GM12878 (cell line): Measurements from ENCODE around the gene STK40. TPM values are rescaled to one million over a fixed set of nuclear protein-coding genes. Genes with fewer than 3 reads are reported as not detected.

Experiments
- ATAC-seq: fragments of 200-7000 bp; cut with Tn5 transposase; 3 replicates; pipeline ENCODE4 v1.9.1; 2020; ENCODE audit warnings: mild to moderate bottlenecking, moderate library complexity
- BruUV-seq: library from RNA; stranded (reverse); fragments of 400-500 nt; replicated peaks from 2 replicates; lab custom pipeline; 2021; lab: Mats Ljungman, UMichigan
- CTCF ChIA-PET: fragments of 300-600 bp; sonication (Branson Sonifier 250); formaldehyde crosslinking; extraction: SDS; loops from one replicate; lab custom pipeline; 2021; ENCODE audit warnings: inconsistent platforms; lab: Yijun Ruan, JAX
- POLR2A ChIA-PET: fragments of 350-600 bp; formaldehyde crosslinking; extraction: SDS; loops from one replicate; lab custom pipeline; 2021; ENCODE audit warnings: inconsistent platforms; lab: Charles Lee
- RAD21 ChIA-PET: fragments of 300-600 bp; sonication (Branson Sonifier 250); formaldehyde crosslinking; loops from one replicate; lab custom pipeline; 2023; ENCODE audit warnings: antibody characterized with exemption; ENCODE audit not compliant: unreplicated experiment; lab: Charles Lee
- SMC1A ChIA-PET: fragments of 300-600 bp; sonication (Branson Sonifier 250); formaldehyde crosslinking; loops from one replicate; lab custom pipeline; 2023; ENCODE audit not compliant: unreplicated experiment, uncharacterized antibody; lab: Charles Lee
- DNase-seq: peaks from one replicate; pipeline ENCODE4 v3.0.0-alpha.2; 2011; ENCODE audit warnings: low read depth, low spot score
- FAIRE-seq: peaks from 3 replicates; lab custom pipeline; 2011; peaks lifted over from hg19 to GRCh38; lab: Jason Lieb, UNC
- H2AFZ ChIP-seq: 2 replicates; pipeline ENCODE4 v1.6.0; 2011; ENCODE audit warnings: low read depth, low read length, control low read depth; ENCODE audit not compliant: control insufficient read depth
- H3K27ac ChIP-seq: 2 replicates; pipeline ENCODE4 v1.5.1; 2011; ENCODE audit warnings: control low read depth; ENCODE audit not compliant: control insufficient read depth, insufficient read depth
- H3K27me3 ChIP-seq, 2 experiments: replicated peaks in 1 of 2; 2 replicates each; pipeline versions ENCODE4 v1.6.0 to v1.6.1; 2011; ENCODE audit warnings: low read length in 1 of 2; ENCODE audit not compliant: control insufficient read depth in 2 of 2, insufficient read depth in 2 of 2
- H3K36me3 ChIP-seq, 2 experiments: 2 replicates each; pipeline ENCODE4 v1.5.1; 2011; ENCODE audit warnings: low read length in 1 of 2; ENCODE audit not compliant: control insufficient read depth in 2 of 2, insufficient read depth in 2 of 2
- H3K4me1 ChIP-seq: 2 replicates; pipeline ENCODE4 v1.6.1; 2011; ENCODE audit warnings: mild to moderate bottlenecking, low read length, moderate library complexity, mixed read lengths; ENCODE audit not compliant: control insufficient read depth, insufficient read depth
- H3K4me2 ChIP-seq: 2 replicates; pipeline ENCODE4 v1.6.0; 2011; ENCODE audit warnings: control low read depth; ENCODE audit not compliant: control insufficient read depth, insufficient read depth
- H3K4me3 ChIP-seq: fragments of 200-600 bp; sonication (generic); 2 replicates; pipeline ENCODE4 v1.5.1; 2016
- H3K79me2 ChIP-seq: 2 replicates; pipeline ENCODE4 v1.6.0; 2011; ENCODE audit warnings: low read length; ENCODE audit not compliant: control insufficient read depth, insufficient read depth
- H3K9ac ChIP-seq: 2 replicates; pipeline ENCODE4 v1.8.0; 2011; ENCODE audit warnings: low read length, control low read depth, mixed read lengths; ENCODE audit not compliant: control insufficient read depth, insufficient read depth
- H3K9me3 ChIP-seq: replicated peaks from 3 replicates; pipeline ENCODE4 v1.5.1; 2011; ENCODE audit warnings: mild to moderate bottlenecking, low read length; ENCODE audit not compliant: control insufficient read depth, insufficient read depth
- H4K20me1 ChIP-seq: 2 replicates; pipeline ENCODE4 v1.6.0; 2011; ENCODE audit not compliant: control insufficient read depth, insufficient read depth
- BHLHE40 ChIP-seq, 2 experiments: fragments of 450-650 bp in 1 of 2; IDR thresholded peaks; 2 replicates each; pipeline ENCODE4 v1.6.1; 2011 to 2017; ENCODE audit warnings: low read depth in 2 of 2, borderline replicate concordance in 1 of 2, improper control_type of control experiment in 1 of 2, low read length in 1 of 2, mild to moderate bottlenecking in 1 of 2
- BMI1 ChIP-seq: fragments of 450-650 bp; IDR thresholded peaks from 2 replicates; pipeline ENCODE4 v1.6.1; 2016; ENCODE audit warnings: mild to moderate bottlenecking, moderate library complexity, borderline replicate concordance
- CHD4 ChIP-seq: fragments of 200-600 bp; sonication (generic); IDR thresholded peaks from 2 replicates; pipeline ENCODE4 v1.6.1; 2016; ENCODE audit warnings: mild to moderate bottlenecking
- CREB1 ChIP-seq: IDR thresholded peaks from 2 replicates; pipeline ENCODE4 v1.6.1; 2012; ENCODE audit warnings: low read depth, mild to moderate bottlenecking, inconsistent platforms
- E2F4 ChIP-seq: IDR thresholded peaks from 2 replicates; pipeline ENCODE4 v1.6.1; 2012; ENCODE audit warnings: low read depth, low read length, improper control_type of control experiment
- SUPT20H ChIP-seq: IDR thresholded peaks from 2 replicates; pipeline ENCODE4 v1.6.1; 2011; ENCODE audit warnings: low read depth, mild to moderate bottlenecking, low read length, moderate library complexity, borderline replicate concordance; ENCODE audit not compliant: control insufficient read depth
- TCF12 ChIP-seq: IDR thresholded peaks from 2 replicates; pipeline ENCODE4 v1.6.1; 2011; ENCODE audit warnings: low read depth, mild to moderate bottlenecking, low read length
- WGBS: methylation state at CpG from one replicate; pipeline ENCODE4 v1.1.6; 2016; ENCODE audit warnings: low lambda C conversion rate; ENCODE audit not compliant: insufficient replicate concordance, insufficient coverage; ENCODE audit errors: missing lambda C conversion rate; 5-methylcytosine and 5-hydroxymethylcytosine counted together
- in situ Hi-C: fragments of 300-500 bp; cut with MboI; formaldehyde crosslinking; loops from 9 replicates; pipeline ENCODE4 v1.14.3; 2018; ENCODE audit warnings: mixed read lengths
- intact Hi-C: fragments of 100-400 bp; cut with micrococcal nuclease; formaldehyde crosslinking; loops from one replicate; pipeline ENCODE4 v1.14.2; 2022; ENCODE audit not compliant: unreplicated experiment
- polyA plus RNA-seq, 11 experiments: library from polyadenylated mRNA; depleted of rRNA in 4 of 11; unstranded in 6 of 11; stranded (reverse) in 5 of 11; fragments of >200 nt; fragmentation: Nextera tagmentation in 4 of 11; fragmentation: Illumina TruSeq in 1 of 11; extraction: Ambion mirVana in 4 of 11; extraction: Trizol in 1 of 11; gene quantifications; 1 replicate in 1 of 11; 2 replicates in 10 of 11; pipeline versions ENCODE4 v1.2.1 to v1.2.3, GENCODE V29; 2011 to 2016; ENCODE audit warnings: inconsistent platforms in 2 of 11, missing spikeins in 2 of 11, low read depth in 1 of 11
- total RNA-seq, 4 experiments: library from RNA; depleted of rRNA in 3 of 4; stranded (reverse); fragments of >200 nt in 3 of 4; fragmentation: Illumina TruSeq in 1 of 4; extraction: Trizol in 1 of 4; gene quantifications; 2 replicates each; pipeline versions ENCODE4 v1.2.1 to v1.2.3, GENCODE V29; 2013 to 2021
- TF ChIP-seq, protein P1 (sequence below): fragments of 450-650 bp; formaldehyde crosslinking; IDR thresholded peaks from 2 replicates; pipeline ENCODE4 v1.4.0; 2022; ENCODE audit warnings: mild to moderate bottlenecking, moderate library complexity

The STK40 gene
- total and polyA plus RNA-seq, 10 of the 15 experiments (the other 5 are each of a cell fraction or from before 2014, with no cell fraction given) = 0.27 to 51.0 (median 29.5) TPM

- Histone ChIP-seq H2AFZ (no peak overlapping the region), H3K4me3 (no peak overlapping the region), H3K27me3 (no peaks in the 10 kb centered on the region), H3K9ac (no peak overlapping the region), H3K4me2 (no peak overlapping the region), H4K20me1 (no peaks in the 10 kb centered on the region), H3K79me2 (no peaks in the 10 kb centered on the region), H3K27ac (no peak overlapping the region), H3K4me1 (peaks cover under 1% of the 10 kb centered on the region; the same call in 1 of the 2 replicates), H3K9me3 (no peaks in the 10 kb centered on the region), H3K36me3 (no peaks in the 10 kb centered on the region)
- intact Hi-C loops (no loop called here), in situ Hi-C loops (no loop called here)
- BruUV-seq = no TSS peak
- ChIA-PET CTCF (interaction anchor here (1.0 to 5.0 kb wide), 3 partner anchors 25 to 84 kb away, joined by 4 to 50 read pairs (median 4); partner anchors contain the start of gene OSCP1), RAD21 (interaction anchor here (0.5 kb wide), 1 partner anchor 9 kb away, joined by 3 read pairs; no protein-coding TSS in a partner anchor), POLR2A (no interaction called here), SMC1A (no interaction called here)
- FAIRE-seq (no peak), ATAC-seq (no peak), DNase-seq (no peak)
- TF ChIP-seq E2F4 = no peak
- no peak for TF ChIP-seq TCF12
- 0 out of 4 replicates have a peak, but pooled peaks of 1 of the 2 experiments have one; percentile 22 for TF ChIP-seq BHLHE40 (IDR thresholded peaks at IDR 0.05; ENCODE audit: borderline replicate concordance in 1 of 2, low read depth in 2 of 2, low read length in 1 of 2)
- 28% methylated on average over 4 of the region's 4 CpGs for WGBS
Measured at GRCh38 chr1:36425791-36426190, 40.1 kb upstream of the STK40 start.

GRCh38 chr1:36421649-36422048, 35.9 kb upstream of the STK40 start:
- Histone ChIP-seq H3K9ac (no peak overlapping the region), H3K9me3 (no peaks in the 10 kb centered on the region), H2AFZ (no peak overlapping the region), H3K27ac (no peak overlapping the region), H3K36me3 (no peaks in the 10 kb centered on the region), H3K4me2 (no peak overlapping the region), H3K27me3 (no peaks in the 10 kb centered on the region), H3K4me1 (peaks cover 6% of the 10 kb centered on the region; the same call in 1 of the 2 replicates), H4K20me1 (no peaks in the 10 kb centered on the region), H3K4me3 (no peak overlapping the region), H3K79me2 (no peaks in the 10 kb centered on the region)
- intact Hi-C loops = loop anchor here (2.0 to 5.0 kb wide), 2 partner anchors 273 to 324 kb away; partner anchors contain the start of gene TRAPPC3
- DNase-seq (no peak), FAIRE-seq (no peak), ATAC-seq (no peak)
- ChIA-PET RAD21 (interaction anchor here (0.5 to 4.6 kb wide), 12 partner anchors 13 to 272 kb away, joined by 3 to 37 read pairs (median 3); partner anchors contain the start of genes EVA1B and TRAPPC3), POLR2A (interaction anchor here (1.1 to 1.5 kb wide), 4 partner anchors 24 to 115 kb away, joined by 3 to 4 read pairs (median 3); partner anchors contain the start of genes LSM10 and STK40), SMC1A (interaction anchor here (0.6 to 1.9 kb wide), 17 partner anchors 16 to 272 kb away, joined by 3 to 15 read pairs (median 4); partner anchors contain the start of genes EVA1B and TRAPPC3), CTCF (interaction anchor here (0.7 to 5.0 kb wide), 15 partner anchors 17 to 325 kb away, joined by 3 to 50 read pairs (median 4); partner anchors contain the start of gene MAP7D1)
- in situ Hi-C loops = loop anchor here (5.0 kb wide), 1 partner anchor 74 kb away; no protein-coding TSS in a partner anchor
- WGBS = 74% methylated on average over 7 of the region's 7 CpGs
- BruUV-seq = no TSS peak
- TF ChIP-seq SUPT20H = no peak
- no peak for TF ChIP-seq BMI1
- no peak for TF ChIP-seq CREB1
- TF ChIP-seq, protein P1, sequence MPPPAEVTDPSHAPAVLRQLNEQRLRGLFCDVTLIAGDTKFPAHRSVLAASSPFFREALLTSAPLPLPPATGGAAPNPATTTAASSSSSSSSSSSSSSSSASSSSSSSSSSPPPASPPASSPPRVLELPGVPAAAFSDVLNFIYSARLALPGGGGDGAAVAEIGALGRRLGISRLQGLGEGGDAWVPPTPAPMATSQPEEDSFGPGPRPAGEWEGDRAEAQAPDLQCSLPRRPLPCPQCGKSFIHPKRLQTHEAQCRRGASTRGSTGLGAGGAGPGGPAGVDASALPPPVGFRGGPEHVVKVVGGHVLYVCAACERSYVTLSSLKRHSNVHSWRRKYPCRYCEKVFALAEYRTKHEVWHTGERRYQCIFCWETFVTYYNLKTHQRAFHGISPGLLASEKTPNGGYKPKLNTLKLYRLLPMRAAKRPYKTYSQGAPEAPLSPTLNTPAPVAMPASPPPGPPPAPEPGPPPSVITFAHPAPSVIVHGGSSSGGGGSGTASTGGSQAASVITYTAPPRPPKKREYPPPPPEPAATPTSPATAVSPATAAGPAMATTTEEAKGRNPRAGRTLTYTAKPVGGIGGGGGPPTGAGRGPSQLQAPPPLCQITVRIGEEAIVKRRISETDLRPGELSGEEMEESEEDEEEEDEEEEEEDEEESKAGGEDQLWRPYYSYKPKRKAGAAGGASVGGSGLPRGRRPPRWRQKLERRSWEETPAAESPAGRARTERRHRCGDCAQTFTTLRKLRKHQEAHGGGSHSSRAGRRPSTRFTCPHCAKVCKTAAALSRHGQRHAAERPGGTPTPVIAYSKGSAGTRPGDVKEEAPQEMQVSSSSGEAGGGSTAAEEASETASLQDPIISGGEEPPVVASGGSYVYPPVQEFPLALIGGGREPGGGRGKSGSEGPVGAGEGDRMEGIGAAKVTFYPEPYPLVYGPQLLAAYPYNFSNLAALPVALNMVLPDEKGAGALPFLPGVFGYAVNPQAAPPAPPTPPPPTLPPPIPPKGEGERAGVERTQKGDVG (CRISPR knock-in tag) = no peak
- TF ChIP-seq CHD4 = no peak
